ENCODE measurements around the gene AFTPH.

AFTPH gene

GRCh38 chr2:64498438-64498837 lies 25.7 kb upstream of the AFTPH start:
- DNase-seq (ENCODE audit: extremely low read depth, low read depth), result no peak
- TF ChIP-seq CTCF (IDR thresholded peaks at IDR 0.05; ENCODE audit: low read depth, low read length, missing control alignments), result no peak
- no peak overlapping the region for H3K4me3 ChIP-seq (replicated peaks; ENCODE audit: low read depth, low read length)

GRCh38 chr2:64500549-64500948 lies 23.6 kb upstream of the AFTPH start:
- DNase-seq (ENCODE audit: extremely low read depth, low read depth), result no peak
- TF ChIP-seq CTCF (IDR thresholded peaks at IDR 0.05; ENCODE audit: low read depth, low read length, missing control alignments), result no peak
- H3K4me3 ChIP-seq (replicated peaks; ENCODE audit: low read depth, low read length), result no peak overlapping the region

GRCh38 chr2:64501946-64502345 lies 22.2 kb upstream of the AFTPH start:
- H3K4me3 ChIP-seq (replicated peaks; ENCODE audit: low read depth, low read length), result no peak overlapping the region
- TF ChIP-seq CTCF (IDR thresholded peaks at IDR 0.05; ENCODE audit: low read depth, low read length, missing control alignments), result no peak
- no peak for DNase-seq (ENCODE audit: extremely low read depth, low read depth)

GRCh38 chr2:64502860-64503259 lies 21.3 kb upstream of the AFTPH start:
- no peak for DNase-seq (ENCODE audit: extremely low read depth, low read depth)
- H3K4me3 ChIP-seq (replicated peaks; ENCODE audit: low read depth, low read length), result no peak overlapping the region
- TF ChIP-seq CTCF (IDR thresholded peaks at IDR 0.05; ENCODE audit: low read depth, low read length, missing control alignments), result no peak

- no peak overlapping the region for H3K4me3 ChIP-seq (replicated peaks; ENCODE audit: low read depth, low read length)
- DNase-seq (ENCODE audit: extremely low read depth, low read depth), result no peak
- no peak for TF ChIP-seq CTCF (IDR thresholded peaks at IDR 0.05; ENCODE audit: low read depth, low read length, missing control alignments)
These were observed 19.1 kb upstream of the AFTPH start for GRCh38 chr2:64504774-64505720.

- TF ChIP-seq CTCF (IDR thresholded peaks at IDR 0.05; ENCODE audit: low read depth, low read length, missing control alignments), result no peak
- no peak for DNase-seq (ENCODE audit: extremely low read depth, low read depth)
- no peak overlapping the region for H3K4me3 ChIP-seq (replicated peaks; ENCODE audit: low read depth, low read length)
These were observed 17.4 kb upstream of the AFTPH start for GRCh38 chr2:64506686-64507085.
